IMR-90 (cell line): Measurements from ENCODE around the gene CRACDL. TPM values are rescaled to one million over a fixed set of nuclear protein-coding genes. Genes with fewer than 3 reads are reported as not detected.

Experiments
- ATAC-seq: fragments of 200-7000 bp; cut with Tn5 transposase; 2 replicates; pipeline ENCODE4 v1.9.1; 2020; ENCODE audit warnings: low read depth, mild to moderate bottlenecking, moderate library complexity
- BruUV-seq: library from RNA; stranded (reverse); fragments of 400-500 nt; replicated peaks from 2 replicates; lab custom pipeline; 2021; lab: Mats Ljungman, UMichigan
- CTCF ChIA-PET: fragments of 300-600 bp; formaldehyde crosslinking; extraction: SDS; loops from one replicate; lab custom pipeline; 2021; ENCODE audit warnings: antibody characterized with exemption; lab: Yijun Ruan, JAX
- POLR2A ChIA-PET: fragments of 300-600 bp; sonication (Branson Sonifier 250); formaldehyde crosslinking; loops from one replicate; lab custom pipeline; 2022; ENCODE audit warnings: antibody characterized with exemption; ENCODE audit not compliant: unreplicated experiment; lab: Charles Lee
- DNase-seq: peaks from one replicate; pipeline ENCODE4 v3.0.0; 2013
- H2AFZ ChIP-seq: replicated peaks from 2 replicates; pipeline ENCODE3; 2013; ENCODE audit warnings: low read length, mild to moderate bottlenecking; ENCODE audit not compliant: poor library complexity
- H2AK5ac ChIP-seq: 2 replicates; pipeline ENCODE4 v1.6.1; 2013; ENCODE audit warnings: low read depth, low read length, inconsistent platforms
- H2AK9ac ChIP-seq: replicated peaks from 2 replicates; pipeline ENCODE3; 2013; ENCODE audit warnings: mild to moderate bottlenecking, low read depth, low read length, moderate library complexity; ENCODE audit not compliant: poor library complexity
- H2BK120ac ChIP-seq: 2 replicates; pipeline ENCODE4 v1.6.1; 2013; ENCODE audit warnings: low read depth, low read length, inconsistent platforms
- H2BK15ac ChIP-seq: 3 replicates; pipeline ENCODE4 v1.6.1; 2013; ENCODE audit warnings: low read depth, low read length, inconsistent platforms
- H2BK20ac ChIP-seq: 2 replicates; pipeline ENCODE4 v1.6.1; 2013; ENCODE audit warnings: low read depth, mild to moderate bottlenecking, inconsistent platforms, low read length, moderate library complexity
- H2BK5ac ChIP-seq: 2 replicates; pipeline ENCODE4 v1.6.1; 2013; ENCODE audit warnings: mild to moderate bottlenecking, low read depth, low read length, inconsistent platforms; ENCODE audit not compliant: poor library complexity, severe bottlenecking
- H3K14ac ChIP-seq: replicated peaks from 2 replicates; pipeline ENCODE4 v1.6.1; 2013; ENCODE audit warnings: low read depth, low read length, inconsistent platforms
- H3K18ac ChIP-seq: 2 replicates; pipeline ENCODE4 v1.6.1; 2013; ENCODE audit warnings: low read depth, low read length, control low read depth
- H3K23ac ChIP-seq: 2 replicates; pipeline ENCODE4 v1.6.1; 2013; ENCODE audit warnings: low read depth, low read length, inconsistent platforms
- H3K27ac ChIP-seq: 2 replicates; pipeline ENCODE4 v1.5.1; 2013; ENCODE audit warnings: mild to moderate bottlenecking, control low read depth, low read length; ENCODE audit not compliant: insufficient read depth
- H3K27me3 ChIP-seq: 2 replicates; pipeline ENCODE4 v1.6.1; 2013; ENCODE audit warnings: low read length; ENCODE audit not compliant: control insufficient read depth, insufficient read depth
- H3K36me3 ChIP-seq: 2 replicates; pipeline ENCODE4 v1.6.1; 2013; ENCODE audit warnings: low read length, mixed read lengths; ENCODE audit not compliant: control insufficient read depth, insufficient read depth
- H3K4ac ChIP-seq: 2 replicates; pipeline ENCODE4 v1.6.1; 2013; ENCODE audit warnings: low read depth, low read length, inconsistent platforms
- H3K4me1 ChIP-seq: 2 replicates; pipeline ENCODE4 v1.6.1; 2013; ENCODE audit warnings: low read length, mixed read lengths; ENCODE audit not compliant: control insufficient read depth, insufficient read depth
- H3K4me2 ChIP-seq: 2 replicates; pipeline ENCODE4 v1.6.1; 2013; ENCODE audit warnings: low read depth, mild to moderate bottlenecking, control low read depth, low read length, moderate library complexity
- H3K4me3 ChIP-seq: 2 replicates; pipeline ENCODE4 v1.5.1; 2013; ENCODE audit warnings: low read depth, mild to moderate bottlenecking, control low read depth, low read length, moderate library complexity; ENCODE audit not compliant: insufficient read depth
- H3K56ac ChIP-seq: 2 replicates; pipeline ENCODE4 v1.6.1; 2013; ENCODE audit warnings: low read length, inconsistent platforms; ENCODE audit not compliant: insufficient read depth; ENCODE audit errors: extremely low read depth
- H3K79me1 ChIP-seq, 2 experiments: 2 replicates each; pipeline ENCODE4 v1.6.1; 2013; ENCODE audit warnings: low read length in 2 of 2, inconsistent platforms in 1 of 2, low read depth in 1 of 2
- H3K9ac ChIP-seq: 2 replicates; pipeline ENCODE4 v1.6.1; 2013; ENCODE audit warnings: low read depth, low read length, control low read depth
- H3K9me1 ChIP-seq: 2 replicates; pipeline ENCODE4 v1.6.1; 2013; ENCODE audit warnings: low read length, inconsistent platforms; ENCODE audit not compliant: insufficient read depth
- H3K9me3 ChIP-seq: 2 replicates; pipeline ENCODE4 v1.6.1; 2013; ENCODE audit warnings: low read length; ENCODE audit not compliant: control insufficient read depth, insufficient read depth
- H4K20me1 ChIP-seq: 2 replicates; pipeline ENCODE4 v1.6.1; 2013; ENCODE audit warnings: low read length, inconsistent platforms; ENCODE audit not compliant: insufficient read depth
- H4K5ac ChIP-seq: 2 replicates; pipeline ENCODE4 v1.6.1; 2013; ENCODE audit warnings: mild to moderate bottlenecking, low read depth, low read length, control low read depth
- H4K8ac ChIP-seq, 2 experiments: 2 replicates each; pipeline ENCODE4 v1.6.1; 2013; ENCODE audit warnings: low read depth in 2 of 2, low read length in 2 of 2, control low read depth in 1 of 2, inconsistent platforms in 1 of 2
- H4K91ac ChIP-seq: 2 replicates; pipeline ENCODE4 v1.6.1; 2013; ENCODE audit warnings: low read depth, low read length, inconsistent platforms; ENCODE audit not compliant: insufficient read depth
- BHLHE40 ChIP-seq: fragments of 150-350 bp; IDR thresholded peaks from 2 replicates; pipeline ENCODE4 v1.6.1; 2016; ENCODE audit warnings: mild to moderate bottlenecking, low read depth, low read length
- CEBPB ChIP-seq: IDR thresholded peaks from 2 replicates; pipeline ENCODE4 v1.6.1; 2012; ENCODE audit warnings: low read depth, low read length, improper control_type of control experiment
- CHD1 ChIP-seq: IDR thresholded peaks from 2 replicates; pipeline ENCODE4 v1.6.1; 2012; ENCODE audit warnings: low read depth, low read length, improper control_type of control experiment
- CTCF ChIP-seq: conservative IDR thresholded peaks from 2 replicates; pipeline ENCODE4 v1.5.1; 2012; ENCODE audit warnings: mild to moderate bottlenecking, low read depth, low read length, improper control_type of control experiment
- MAFK ChIP-seq: IDR thresholded peaks from 2 replicates; pipeline ENCODE4 v1.6.1; 2012; ENCODE audit warnings: low read depth, low read length, improper control_type of control experiment
- MAZ ChIP-seq: IDR thresholded peaks from 2 replicates; pipeline ENCODE4 v1.6.1; 2012; ENCODE audit warnings: low read depth, mild to moderate bottlenecking, low read length, improper control_type of control experiment, moderate library complexity, borderline replicate concordance
- NFE2L2 ChIP-seq: fragments of 150-350 bp; IDR thresholded peaks from 2 replicates; pipeline ENCODE4 v1.6.1; 2016; ENCODE audit warnings: low read depth, mild to moderate bottlenecking, low read length
- POLR2A ChIP-seq: IDR thresholded peaks from 2 replicates; pipeline ENCODE4 v1.6.1; 2012; ENCODE audit warnings: mild to moderate bottlenecking, low read depth, low read length
- RAD21 ChIP-seq: IDR thresholded peaks from 2 replicates; pipeline ENCODE4 v1.6.1; 2012; ENCODE audit warnings: low read length, improper control_type of control experiment
- RCOR1 ChIP-seq: IDR thresholded peaks from 2 replicates; pipeline ENCODE4 v1.6.1; 2012; ENCODE audit warnings: mild to moderate bottlenecking, low read length, improper control_type of control experiment; ENCODE audit not compliant: insufficient replicate concordance
- RFX5 ChIP-seq: IDR thresholded peaks from 2 replicates; pipeline ENCODE4 v1.8.0; 2012; ENCODE audit warnings: low read depth, mild to moderate bottlenecking, low read length, moderate library complexity
- SMC3 ChIP-seq: fragments of 150-350 bp; IDR thresholded peaks from 2 replicates; pipeline ENCODE4 v1.6.1; 2016; ENCODE audit warnings: low read depth, mild to moderate bottlenecking, antibody characterized with exemption, low read length, moderate library complexity
- WGBS, 2 experiments: methylation state at CpG; one replicate each; pipeline versions ENCODE4 v1.1.5 to v1.1.7; 2013; ENCODE audit warnings: missing lambda C conversion rate in 2 of 2; ENCODE audit not compliant: insufficient read length in 1 of 2; ENCODE audit errors: extremely low coverage in 2 of 2; 5-methylcytosine and 5-hydroxymethylcytosine counted together
- dilution Hi-C: fragments of 300-500 bp; cut with HindIII; formaldehyde crosslinking; loops from one replicate; pipeline ENCODE4 v1.14.3; 2018; ENCODE audit warnings: low sequenced_read_pairs; ENCODE audit not compliant: unreplicated experiment
- in situ Hi-C: fragments of 300-500 bp; cut with MboI; formaldehyde crosslinking; loops from 3 replicates; pipeline ENCODE4 v1.14.3; 2019; ENCODE audit warnings: low sequenced_read_pairs, inconsistent platforms, mixed read lengths
- intact Hi-C: fragments of 100-400 bp; cut with micrococcal nuclease; formaldehyde crosslinking; loops from 2 replicates; pipeline ENCODE4 v1.10.0; 2022
- polyA plus RNA-seq, 3 experiments: library from polyadenylated mRNA; depleted of rRNA; stranded (reverse); fragments of >200 nt; gene quantifications; 2 replicates each; pipeline ENCODE4 v1.2.3, GENCODE V29; 2012; ENCODE audit warnings: low replicate concordance in 1 of 3
- total RNA-seq: library from RNA; depleted of rRNA; stranded (reverse); fragments of >200 nt; gene quantifications from 2 replicates; pipeline ENCODE4 v1.2.3, GENCODE V29; 2012
- TF ChIP-seq, protein P1 (sequence below): fragments of 150-350 bp; IDR thresholded peaks from 2 replicates; pipeline ENCODE4 v1.6.1; 2016; ENCODE audit warnings: low read depth, mild to moderate bottlenecking, low read length, moderate library complexity, borderline replicate concordance
- TF ChIP-seq, protein P2 (sequence below): fragments of 150-350 bp; IDR thresholded peaks from 2 replicates; pipeline ENCODE4 v1.6.1; 2017; ENCODE audit warnings: mild to moderate bottlenecking, antibody characterized with exemption, low read length, low read depth

The CRACDL gene
- total and polyA plus RNA-seq, 2 of the 4 experiments (the other 2 are of a cell fraction) = not detected

GRCh38 chr2:98811766-98812165 is 124.3 kb downstream of the CRACDL start:
- no peak overlapping the region for H4K91ac ChIP-seq
- intact Hi-C loops = no loop called here
- no peak overlapping the region for H3K23ac ChIP-seq
- H3K27ac ChIP-seq = no peak overlapping the region
- H2AK5ac ChIP-seq = no peak overlapping the region
- H2BK20ac ChIP-seq = no peak overlapping the region
- no peak overlapping the region for H3K4me2 ChIP-seq
- H3K56ac ChIP-seq = no peak overlapping the region
- in situ Hi-C loops = no loop called here
- no peak overlapping the region for H2AFZ ChIP-seq
- H3K27me3 ChIP-seq = peaks cover 5% of the 10 kb centered on the region; the same call in 1 of the 2 replicates
- no TSS peak for BruUV-seq
- no peak overlapping the region for H3K4me3 ChIP-seq
- no peaks in the 10 kb centered on the region for H3K9me3 ChIP-seq
- WGBS, 2 experiments = no CpG with 5 or more reads among the region's 2 CpGs
- no peaks in the 10 kb centered on the region for H3K4me1 ChIP-seq
- no peaks in the 10 kb centered on the region; the same call in 1 of the 2 replicates for H3K9me1 ChIP-seq
- no peak overlapping the region for H2BK120ac ChIP-seq
- H3K4ac ChIP-seq = no peak overlapping the region
- no peaks in the 10 kb centered on the region for H4K20me1 ChIP-seq
- no peak for DNase-seq
- ChIA-PET CTCF (no interaction called here), POLR2A (no interaction called here)
- dilution Hi-C loops = no loop called here
- H2BK5ac ChIP-seq = no peak overlapping the region
- H2BK15ac ChIP-seq = no peak overlapping the region
- TF ChIP-seq NFE2L2 (no peak), CEBPB (no peak), SMC3 (no peak), CHD1 (no peak), MAZ (no peak), POLR2A (no peak), MAFK (no peak), RCOR1 (no peak), BHLHE40 (no peak), RFX5 (no peak), CTCF (no peak), RAD21 (no peak)
- TF ChIP-seq, protein P1, sequence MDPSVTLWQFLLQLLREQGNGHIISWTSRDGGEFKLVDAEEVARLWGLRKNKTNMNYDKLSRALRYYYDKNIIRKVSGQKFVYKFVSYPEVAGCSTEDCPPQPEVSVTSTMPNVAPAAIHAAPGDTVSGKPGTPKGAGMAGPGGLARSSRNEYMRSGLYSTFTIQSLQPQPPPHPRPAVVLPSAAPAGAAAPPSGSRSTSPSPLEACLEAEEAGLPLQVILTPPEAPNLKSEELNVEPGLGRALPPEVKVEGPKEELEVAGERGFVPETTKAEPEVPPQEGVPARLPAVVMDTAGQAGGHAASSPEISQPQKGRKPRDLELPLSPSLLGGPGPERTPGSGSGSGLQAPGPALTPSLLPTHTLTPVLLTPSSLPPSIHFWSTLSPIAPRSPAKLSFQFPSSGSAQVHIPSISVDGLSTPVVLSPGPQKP = no peak
- TF ChIP-seq, protein P2, sequence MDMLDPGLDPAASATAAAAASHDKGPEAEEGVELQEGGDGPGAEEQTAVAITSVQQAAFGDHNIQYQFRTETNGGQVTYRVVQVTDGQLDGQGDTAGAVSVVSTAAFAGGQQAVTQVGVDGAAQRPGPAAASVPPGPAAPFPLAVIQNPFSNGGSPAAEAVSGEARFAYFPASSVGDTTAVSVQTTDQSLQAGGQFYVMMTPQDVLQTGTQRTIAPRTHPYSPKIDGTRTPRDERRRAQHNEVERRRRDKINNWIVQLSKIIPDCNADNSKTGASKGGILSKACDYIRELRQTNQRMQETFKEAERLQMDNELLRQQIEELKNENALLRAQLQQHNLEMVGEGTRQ = no peak
- no peaks in the 10 kb centered on the region for H3K79me1 ChIP-seq
- no peak for ATAC-seq
- no peak overlapping the region for H4K5ac ChIP-seq
- no peak overlapping the region for H2AK9ac ChIP-seq
- H3K18ac ChIP-seq = no peak overlapping the region
- no peaks in the 10 kb centered on the region for H3K36me3 ChIP-seq
- H4K8ac ChIP-seq = no peak overlapping the region
- no peak overlapping the region for H3K9ac ChIP-seq
- no peak overlapping the region for H3K14ac ChIP-seq
